GM23248 (cell line): Measurements from ENCODE around the gene CNTN4. TPM values are rescaled to one million over a fixed set of nuclear protein-coding genes. Genes with fewer than 3 reads are reported as not detected.

Experiments used
- DNase-seq: peaks from one replicate; pipeline ENCODE4 v3.0.0-alpha.2; 2015
- H2AFZ ChIP-seq: fragments of 200-600 bp; sonication (generic); 2 replicates; pipeline ENCODE4 v1.6.1; 2016; ENCODE audit warnings: antibody characterized with exemption
- H3F3A ChIP-seq: fragments of 200-600 bp; sonication (generic); 2 replicates; pipeline ENCODE4 v1.6.1; 2016; ENCODE audit warnings: mild to moderate bottlenecking, antibody characterized with exemption, mixed run types; ENCODE audit not compliant: insufficient read depth
- H3K27ac ChIP-seq: fragments of 200-600 bp; sonication (generic); 2 replicates; pipeline ENCODE4 v1.5.1; 2016; ENCODE audit warnings: mild to moderate bottlenecking
- H3K27me3 ChIP-seq: fragments of 200-600 bp; sonication (generic); replicated peaks from 2 replicates; pipeline ENCODE4 v1.6.1; 2016; ENCODE audit warnings: mild to moderate bottlenecking; ENCODE audit not compliant: insufficient read depth
- H3K36me3 ChIP-seq: fragments of 200-600 bp; sonication (generic); 2 replicates; pipeline ENCODE4 v1.6.1; 2016; ENCODE audit warnings: low read depth, mild to moderate bottlenecking
- H3K4me1 ChIP-seq: fragments of 200-600 bp; sonication (generic); 2 replicates; pipeline ENCODE4 v1.6.1; 2016; ENCODE audit warnings: mild to moderate bottlenecking; ENCODE audit not compliant: insufficient read depth
- H3K4me2 ChIP-seq: fragments of 200-600 bp; sonication (generic); one replicate; pipeline ENCODE4 v1.6.1; 2016; ENCODE audit warnings: mild to moderate bottlenecking; ENCODE audit not compliant: unreplicated experiment
- H3K4me3 ChIP-seq: fragments of 200-600 bp; sonication (generic); 2 replicates; pipeline ENCODE4 v1.5.1; 2016; ENCODE audit warnings: mild to moderate bottlenecking
- H3K79me2 ChIP-seq: fragments of 200-600 bp; sonication (generic); 2 replicates; pipeline ENCODE4 v1.6.1; 2016; ENCODE audit warnings: mild to moderate bottlenecking; ENCODE audit not compliant: insufficient read depth
- H3K9ac ChIP-seq: fragments of 200-600 bp; sonication (generic); 2 replicates; pipeline ENCODE4 v1.6.1; 2016; ENCODE audit warnings: mild to moderate bottlenecking
- H3K9me2 ChIP-seq: fragments of 200-600 bp; sonication (generic); 2 replicates; pipeline ENCODE4 v1.6.1; 2016; ENCODE audit warnings: mixed run types, mild to moderate bottlenecking, moderate library complexity; ENCODE audit not compliant: insufficient read depth
- H3K9me3 ChIP-seq: fragments of 200-600 bp; sonication (generic); one replicate; pipeline ENCODE4 v1.6.1; 2017; ENCODE audit warnings: low read depth
- H4K20me1 ChIP-seq: fragments of 200-600 bp; sonication (generic); 2 replicates; pipeline ENCODE4 v1.6.0; 2016; ENCODE audit not compliant: insufficient read depth
- EZH2 ChIP-seq: fragments of 200-600 bp; sonication (generic); IDR thresholded peaks from 2 replicates; pipeline ENCODE4 v1.6.1; 2018; ENCODE audit warnings: antibody characterized with exemption, mild to moderate bottlenecking; ENCODE audit not compliant: insufficient read depth, poor library complexity, severe bottlenecking
- EZH2phosphoT487 ChIP-seq: fragments of 200-600 bp; sonication (generic); IDR thresholded peaks from 2 replicates; pipeline ENCODE4 v1.6.1; 2018; ENCODE audit warnings: antibody characterized with exemption, moderate library complexity, mild to moderate bottlenecking, low read depth; ENCODE audit not compliant: insufficient read depth
- WGBS, 2 experiments: methylation state at CpG; one replicate each; pipeline ENCODE4 v1.1.6; 2015 to 2017; ENCODE audit warnings: low lambda C conversion rate in 2 of 2, low coverage in 1 of 2; ENCODE audit errors: missing lambda C conversion rate in 2 of 2; 5-methylcytosine and 5-hydroxymethylcytosine counted together
- in situ Hi-C: fragments of 300-500 bp; cut with MboI; formaldehyde crosslinking; loops from 2 replicates; pipeline ENCODE4 v1.15.0; 2020
- polyA plus RNA-seq: library from polyadenylated mRNA; unstranded; fragments of >200 nt; fragmentation: Nextera tagmentation; extraction: Ambion mirVana; gene quantifications from 2 replicates; pipeline ENCODE4 v1.2.1, GENCODE V29; 2016
- total RNA-seq: library from RNA; depleted of rRNA; stranded (reverse); fragments of >200 nt; shearing (Covaris generic); gene quantifications from 2 replicates; pipeline ENCODE4 v1.2.3, GENCODE V29; 2014

CNTN4 gene
- total and polyA plus RNA-seq, 2 experiments from 2014 or later: not detected

- Histone ChIP-seq H3F3A (no peaks in the 10 kb centered on the region), H3K27me3 (no peaks in the 10 kb centered on the region), H3K9ac (no peak overlapping the region), H3K4me2 (no peak overlapping the region), H3K27ac (no peak overlapping the region), H4K20me1 (no peaks in the 10 kb centered on the region), H3K9me3 (no peaks in the 10 kb centered on the region), H2AFZ (no peak overlapping the region), H3K4me1 (no peaks in the 10 kb centered on the region), H3K9me2 (no peaks in the 10 kb centered on the region), H3K79me2 (no peaks in the 10 kb centered on the region), H3K36me3 (no peaks in the 10 kb centered on the region), H3K4me3 (no peak overlapping the region)
- 11 to 19% methylated on average over 5 of the region's 5 CpGs for WGBS, 2 experiments
- in situ Hi-C loops: no loop called here
- TF ChIP-seq EZH2phosphoT487 (no peak), EZH2 (no peak)
- DNase-seq: no peak
These were observed 505.1 kb downstream of the CNTN4 start for GRCh38 chr3:2603692-2604289.

- H3K79me2 ChIP-seq: no peaks in the 10 kb centered on the region
- no peak overlapping the region for H2AFZ ChIP-seq
- H3K4me2 ChIP-seq: no peak overlapping the region
- H3K27me3 ChIP-seq: no peaks in the 10 kb centered on the region
- H3K9me3 ChIP-seq: no peaks in the 10 kb centered on the region
- TF ChIP-seq EZH2 (no peak), EZH2phosphoT487 (no peak)
- H3K9ac ChIP-seq: no peak overlapping the region
- no peak overlapping the region for H3K27ac ChIP-seq
- H3K4me1 ChIP-seq: no peaks in the 10 kb centered on the region
- no peaks in the 10 kb centered on the region for H4K20me1 ChIP-seq
- 60 to 69% methylated on average over 3 of the region's 3 CpGs for WGBS, 2 experiments
- H3K9me2 ChIP-seq: no peaks in the 10 kb centered on the region
- no peaks in the 10 kb centered on the region for H3K36me3 ChIP-seq
- no peak for DNase-seq
- no peaks in the 10 kb centered on the region for H3F3A ChIP-seq
- in situ Hi-C loops: no loop called here
- no peak overlapping the region for H3K4me3 ChIP-seq
These were observed 515.9 kb downstream of the CNTN4 start for GRCh38 chr3:2614578-2614977.

- DNase-seq: no peak
- Histone ChIP-seq H3K9me2 (no peaks in the 10 kb centered on the region), H3K27me3 (no peaks in the 10 kb centered on the region), H3K79me2 (no peaks in the 10 kb centered on the region), H3F3A (no peaks in the 10 kb centered on the region), H3K27ac (no peak overlapping the region), H3K9ac (no peak overlapping the region), H2AFZ (no peak overlapping the region), H3K4me1 (no peaks in the 10 kb centered on the region), H3K36me3 (no peaks in the 10 kb centered on the region), H4K20me1 (no peaks in the 10 kb centered on the region), H3K4me2 (no peak overlapping the region), H3K9me3 (no peaks in the 10 kb centered on the region), H3K4me3 (no peak overlapping the region)
- in situ Hi-C loops: no loop called here
- no peak for TF ChIP-seq EZH2phosphoT487
These were observed 516.4 kb downstream of the CNTN4 start for GRCh38 chr3:2615080-2615479.

GRCh38 chr3:2623436-2623835 is 524.8 kb downstream of the CNTN4 start:
- Histone ChIP-seq H3K9me2 (no peaks in the 10 kb centered on the region), H3K27me3 (no peaks in the 10 kb centered on the region), H3K9me3 (peaks cover 3% of the 10 kb centered on the region), H3K4me3 (no peak overlapping the region), H4K20me1 (no peaks in the 10 kb centered on the region), H3K79me2 (no peaks in the 10 kb centered on the region), H3K4me1 (no peaks in the 10 kb centered on the region), H3K36me3 (no peaks in the 10 kb centered on the region), H3F3A (no peaks in the 10 kb centered on the region), H3K9ac (no peak overlapping the region), H3K4me2 (no peak overlapping the region), H3K27ac (no peak overlapping the region), H2AFZ (no peak overlapping the region)
- in situ Hi-C loops: no loop called here
- DNase-seq: no peak
- TF ChIP-seq EZH2 (no peak), EZH2phosphoT487 (no peak)
- WGBS, 2 experiments: 19 to 32% methylated on average over 1 of the region's 1 CpG

- Histone ChIP-seq H3K79me2 (no peaks in the 10 kb centered on the region), H3K36me3 (no peaks in the 10 kb centered on the region), H2AFZ (no peak overlapping the region), H3F3A (no peaks in the 10 kb centered on the region), H3K9ac (no peak overlapping the region), H3K9me2 (no peaks in the 10 kb centered on the region), H3K27me3 (no peaks in the 10 kb centered on the region), H3K27ac (no peak overlapping the region), H3K4me1 (no peaks in the 10 kb centered on the region), H3K4me2 (no peak overlapping the region), H3K4me3 (no peak overlapping the region), H4K20me1 (no peaks in the 10 kb centered on the region), H3K9me3 (peaks cover 3% of the 10 kb centered on the region)
- WGBS, 2 experiments: 39 to 41% methylated on average over 6 of the region's 6 CpGs
- in situ Hi-C loops: no loop called here
- no peak for DNase-seq
- TF ChIP-seq EZH2: no peak
- TF ChIP-seq EZH2phosphoT487: no peak
These were observed 529.5 kb downstream of the CNTN4 start for GRCh38 chr3:2628117-2628516.
